Liver (tissue), 9 donors: ENCODE measurements around the gene NOPCHAP1. TPM values are rescaled to one million over a fixed set of nuclear protein-coding genes. Genes with fewer than 3 reads are reported as not detected.
"Not testable (repeated sequence)": the region's sequence is repeated elsewhere in the genome, so short reads cannot be mapped to it uniquely, and the experiment has no call there.

ENCODE experiments used
- DNase-seq: peaks from one replicate; pipeline ENCODE4 v3.0.0-alpha.2; 2017; ENCODE audit warnings: low spot score
- H3K27ac ChIP-seq, 2 donors: one replicate each; pipeline ENCODE4 v1.7.0; 2013; ENCODE audit warnings: inconsistent platforms in 2 of 2, low read length in 2 of 2, control low read depth in 1 of 2, low read depth in 1 of 2, mild to moderate bottlenecking in 1 of 2
- H3K27me3 ChIP-seq, 4 donors: one replicate each; pipeline versions ENCODE4 v1.6.1 to v1.7.0; 2013; ENCODE audit warnings: low read length in 3 of 4, inconsistent platforms in 1 of 4, mild to moderate bottlenecking in 1 of 4, moderate library complexity in 1 of 4; ENCODE audit not compliant: control insufficient read depth in 4 of 4, insufficient read depth in 4 of 4
- H3K36me3 ChIP-seq, 4 donors: one replicate each; pipeline versions ENCODE4 v1.6.1 to v1.7.0; 2013; ENCODE audit warnings: low read length in 3 of 4, mild to moderate bottlenecking in 3 of 4, low read depth in 1 of 4, moderate library complexity in 1 of 4; ENCODE audit not compliant: control insufficient read depth in 4 of 4, insufficient read depth in 3 of 4
- H3K4me1 ChIP-seq, 4 donors: one replicate each; pipeline versions ENCODE4 v1.6.1 to v1.7.0; 2013; ENCODE audit warnings: low read length in 3 of 4, mild to moderate bottlenecking in 3 of 4, moderate library complexity in 1 of 4; ENCODE audit not compliant: control insufficient read depth in 4 of 4, insufficient read depth in 4 of 4
- H3K4me3 ChIP-seq, 3 donors: one replicate each; pipeline versions ENCODE4 v1.6.1 to v1.7.0; 2013; ENCODE audit warnings: low read length in 3 of 3, control low read depth in 1 of 3, low read depth in 1 of 3, mild to moderate bottlenecking in 1 of 3
- H3K9ac ChIP-seq, 2 donors: one replicate each; pipeline ENCODE4 v1.7.0; 2013; ENCODE audit warnings: low read length in 2 of 2, mild to moderate bottlenecking in 2 of 2, moderate library complexity in 2 of 2, control low read depth in 1 of 2, low read depth in 1 of 2
- H3K9me3 ChIP-seq, 4 donors: one replicate each; pipeline versions ENCODE4 v1.6.1 to v1.7.0; 2013; ENCODE audit warnings: low read length in 3 of 4; ENCODE audit not compliant: control insufficient read depth in 4 of 4
- EGR1 ChIP-seq, 2 donors: IDR thresholded peaks; 2 replicates each; pipeline ENCODE4 v1.6.1; 2016 to 2018; ENCODE audit warnings: antibody characterized with exemption in 2 of 2, low read depth in 2 of 2
- FOXA2 ChIP-seq: IDR thresholded peaks from 2 replicates; pipeline ENCODE4 v1.6.1; 2016; ENCODE audit warnings: antibody characterized with exemption
- GABPA ChIP-seq, 2 donors: IDR thresholded peaks in 1 of 2; conservative IDR thresholded peaks in 1 of 2; 2 replicates each; pipeline ENCODE4 v1.6.1; 2016; ENCODE audit warnings: antibody characterized with exemption in 2 of 2, mild to moderate bottlenecking in 1 of 2, moderate library complexity in 1 of 2
- HNF4A ChIP-seq, 2 donors: conservative IDR thresholded peaks; 2 replicates each; pipeline ENCODE4 v1.6.1; 2016; ENCODE audit warnings: antibody characterized with exemption in 2 of 2, mild to moderate bottlenecking in 2 of 2
- HNF4G ChIP-seq: IDR thresholded peaks from 2 replicates; pipeline ENCODE4 v1.6.1; 2016; ENCODE audit warnings: antibody characterized with exemption
- JUND ChIP-seq, 2 donors: IDR thresholded peaks; 2 replicates each; pipeline ENCODE4 v1.6.1; 2016; ENCODE audit warnings: antibody characterized with exemption in 2 of 2
- NR2F2 ChIP-seq: IDR thresholded peaks from 2 replicates; pipeline ENCODE4 v1.6.1; 2016; ENCODE audit warnings: antibody characterized with exemption
- RAD21 ChIP-seq, 2 donors: IDR thresholded peaks; 2 replicates each; pipeline ENCODE4 v1.6.1; 2016; ENCODE audit warnings: antibody characterized with exemption in 2 of 2, mild to moderate bottlenecking in 2 of 2
- RXRA ChIP-seq, 2 donors: IDR thresholded peaks; 2 replicates each; pipeline ENCODE4 v1.6.1; 2017 to 2018; ENCODE audit warnings: antibody characterized with exemption in 2 of 2, mild to moderate bottlenecking in 1 of 2
- SP1 ChIP-seq: IDR thresholded peaks from 2 replicates; pipeline ENCODE4 v1.6.1; 2018; ENCODE audit warnings: antibody characterized with exemption, mild to moderate bottlenecking
- TAF1 ChIP-seq: conservative IDR thresholded peaks from 2 replicates; pipeline ENCODE4 v1.6.1; 2016; ENCODE audit warnings: antibody characterized with exemption, mild to moderate bottlenecking
- YY1 ChIP-seq: IDR thresholded peaks from 2 replicates; pipeline ENCODE4 v1.6.1; 2016; ENCODE audit warnings: antibody characterized with exemption, mild to moderate bottlenecking
- WGBS: extraction: QIAGEN DNeasy Blood & Tissue Kit; methylation state at CpG from one replicate; pipeline ENCODE4 v1.1.7; 2013; 5-methylcytosine and 5-hydroxymethylcytosine counted together
- polyA plus RNA-seq, 2 donors: library from polyadenylated mRNA; stranded (reverse) in 1 of 2; unstranded in 1 of 2; fragments of 200-250 nt in 1 of 2; fragments of >200 nt in 1 of 2; fragmentation: Nextera tagmentation in 1 of 2; extraction: Ambion mirVana in 1 of 2; gene quantifications; one replicate each; pipeline versions ENCODE4 v1.2.1 to v1.2.3, GENCODE V29; 2013 to 2015
- total RNA-seq, 2 donors: library from RNA; depleted of rRNA; stranded (reverse); fragments of >200 nt; gene quantifications; one replicate each; pipeline ENCODE4 v1.2.3, GENCODE V29; 2014
- TF ChIP-seq, protein P1 (sequence below): IDR thresholded peaks from 2 replicates; pipeline ENCODE4 v1.6.1; 2016; ENCODE audit warnings: antibody characterized with exemption
- TF ChIP-seq, protein P2 (sequence below): IDR thresholded peaks from 2 replicates; pipeline ENCODE4 v1.6.1; 2016; ENCODE audit warnings: antibody characterized with exemption, mild to moderate bottlenecking
- TF ChIP-seq, protein P3 (sequence below): IDR thresholded peaks from 2 replicates; pipeline ENCODE4 v1.6.1; 2016; ENCODE audit warnings: antibody characterized with exemption
- TF ChIP-seq, protein P4 (sequence below): IDR thresholded peaks from 2 replicates; pipeline ENCODE4 v1.6.1; 2016; ENCODE audit warnings: antibody characterized with exemption
- donor health status: healthy.
- donor health status: healthy.
- donor health status: healthy.
- donor health status: healthy.
- donor health status: healthy.

Gene NOPCHAP1
- total and polyA plus RNA-seq, 4 donors = 2.1 to 18.6 (median 3.5) TPM

DNA sequence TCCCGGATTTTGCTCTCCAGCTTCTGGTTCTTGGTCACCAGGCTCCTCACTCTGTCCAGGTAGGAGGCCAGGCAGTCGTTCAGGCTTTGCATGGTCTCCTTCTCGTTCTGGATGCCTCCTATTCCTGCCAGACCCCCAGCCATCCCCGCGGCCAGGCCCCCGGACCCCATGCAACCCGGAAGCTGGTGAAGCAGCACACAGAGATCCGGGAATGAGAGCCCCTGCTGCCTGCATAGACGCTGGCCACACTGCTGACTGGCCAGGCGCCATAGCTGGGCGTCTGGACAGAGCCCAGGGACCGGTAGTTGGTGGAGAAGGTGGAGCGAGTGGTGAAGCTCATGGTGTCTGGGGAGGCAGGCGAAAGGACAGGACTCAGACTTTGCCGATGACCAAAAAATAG is 8.4 kb upstream of the NOPCHAP1 start:
- H3K4me3 ChIP-seq, H3K36me3 ChIP-seq, H3K9me3 ChIP-seq, H3K27ac ChIP-seq, H3K9ac ChIP-seq, H3K4me1 ChIP-seq, DNase-seq, H3K27me3 ChIP-seq: not testable (repeated sequence)
- 92% methylated on average over 15 of the region's 15 CpGs for WGBS

DNA sequence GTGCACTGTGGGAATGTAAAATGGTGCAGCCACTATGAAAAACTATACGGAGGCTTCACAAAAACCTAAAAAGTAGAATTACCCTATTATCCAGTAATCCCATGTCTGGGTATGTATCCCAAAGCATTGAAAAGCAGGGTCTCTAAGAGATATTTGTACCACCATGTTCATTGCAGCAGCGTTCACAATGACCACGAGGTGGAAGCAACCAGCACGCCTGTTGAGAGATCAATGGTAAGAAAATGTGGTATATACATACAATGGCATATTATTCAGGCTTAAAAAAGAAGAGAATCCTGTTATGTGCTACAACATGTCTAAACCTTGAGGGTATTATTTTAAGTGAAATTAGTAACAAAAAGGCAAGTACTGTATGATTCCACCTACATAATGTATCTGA is 910 bp upstream of the NOPCHAP1 start:
- peaks cover 0 to 8% (median 2%) of the 10 kb centered on the region in 4 donors for H3K36me3 ChIP-seq
- TF ChIP-seq RAD21 (IDR thresholded peaks at IDR 0.05) (no peak), SP1 (no peak), RXRA (IDR thresholded peaks at IDR 0.05) (no peak), GABPA (IDR thresholded peaks at IDR 0.05 in 1 of 2, conservative IDR thresholded peaks at IDR 0.05 in 1 of 2) (no peak)
- TF ChIP-seq, protein P1, sequence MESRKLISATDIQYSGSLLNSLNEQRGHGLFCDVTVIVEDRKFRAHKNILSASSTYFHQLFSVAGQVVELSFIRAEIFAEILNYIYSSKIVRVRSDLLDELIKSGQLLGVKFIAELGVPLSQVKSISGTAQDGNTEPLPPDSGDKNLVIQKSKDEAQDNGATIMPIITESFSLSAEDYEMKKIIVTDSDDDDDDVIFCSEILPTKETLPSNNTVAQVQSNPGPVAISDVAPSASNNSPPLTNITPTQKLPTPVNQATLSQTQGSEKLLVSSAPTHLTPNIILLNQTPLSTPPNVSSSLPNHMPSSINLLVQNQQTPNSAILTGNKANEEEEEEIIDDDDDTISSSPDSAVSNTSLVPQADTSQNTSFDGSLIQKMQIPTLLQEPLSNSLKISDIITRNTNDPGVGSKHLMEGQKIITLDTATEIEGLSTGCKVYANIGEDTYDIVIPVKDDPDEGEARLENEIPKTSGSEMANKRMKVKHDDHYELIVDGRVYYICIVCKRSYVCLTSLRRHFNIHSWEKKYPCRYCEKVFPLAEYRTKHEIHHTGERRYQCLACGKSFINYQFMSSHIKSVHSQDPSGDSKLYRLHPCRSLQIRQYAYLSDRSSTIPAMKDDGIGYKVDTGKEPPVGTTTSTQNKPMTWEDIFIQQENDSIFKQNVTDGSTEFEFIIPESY = no peak
- TF ChIP-seq, protein P2, sequence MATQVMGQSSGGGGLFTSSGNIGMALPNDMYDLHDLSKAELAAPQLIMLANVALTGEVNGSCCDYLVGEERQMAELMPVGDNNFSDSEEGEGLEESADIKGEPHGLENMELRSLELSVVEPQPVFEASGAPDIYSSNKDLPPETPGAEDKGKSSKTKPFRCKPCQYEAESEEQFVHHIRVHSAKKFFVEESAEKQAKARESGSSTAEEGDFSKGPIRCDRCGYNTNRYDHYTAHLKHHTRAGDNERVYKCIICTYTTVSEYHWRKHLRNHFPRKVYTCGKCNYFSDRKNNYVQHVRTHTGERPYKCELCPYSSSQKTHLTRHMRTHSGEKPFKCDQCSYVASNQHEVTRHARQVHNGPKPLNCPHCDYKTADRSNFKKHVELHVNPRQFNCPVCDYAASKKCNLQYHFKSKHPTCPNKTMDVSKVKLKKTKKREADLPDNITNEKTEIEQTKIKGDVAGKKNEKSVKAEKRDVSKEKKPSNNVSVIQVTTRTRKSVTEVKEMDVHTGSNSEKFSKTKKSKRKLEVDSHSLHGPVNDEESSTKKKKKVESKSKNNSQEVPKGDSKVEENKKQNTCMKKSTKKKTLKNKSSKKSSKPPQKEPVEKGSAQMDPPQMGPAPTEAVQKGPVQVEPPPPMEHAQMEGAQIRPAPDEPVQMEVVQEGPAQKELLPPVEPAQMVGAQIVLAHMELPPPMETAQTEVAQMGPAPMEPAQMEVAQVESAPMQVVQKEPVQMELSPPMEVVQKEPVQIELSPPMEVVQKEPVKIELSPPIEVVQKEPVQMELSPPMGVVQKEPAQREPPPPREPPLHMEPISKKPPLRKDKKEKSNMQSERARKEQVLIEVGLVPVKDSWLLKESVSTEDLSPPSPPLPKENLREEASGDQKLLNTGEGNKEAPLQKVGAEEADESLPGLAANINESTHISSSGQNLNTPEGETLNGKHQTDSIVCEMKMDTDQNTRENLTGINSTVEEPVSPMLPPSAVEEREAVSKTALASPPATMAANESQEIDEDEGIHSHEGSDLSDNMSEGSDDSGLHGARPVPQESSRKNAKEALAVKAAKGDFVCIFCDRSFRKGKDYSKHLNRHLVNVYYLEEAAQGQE = no peak
- 89% methylated on average over 4 of the region's 4 CpGs for WGBS
- no peak for DNase-seq
- H3K4me3 ChIP-seq = no peak overlapping the region
- no peak overlapping the region for H3K9ac ChIP-seq
- peaks cover 3 to 22% (median 13%) of the 10 kb centered on the region in 4 donors for H3K4me1 ChIP-seq
- no peaks in the 10 kb centered on the region for H3K27me3 ChIP-seq
- H3K27ac ChIP-seq = no peak overlapping the region
- no peaks in the 10 kb centered on the region for H3K9me3 ChIP-seq

DNA sequence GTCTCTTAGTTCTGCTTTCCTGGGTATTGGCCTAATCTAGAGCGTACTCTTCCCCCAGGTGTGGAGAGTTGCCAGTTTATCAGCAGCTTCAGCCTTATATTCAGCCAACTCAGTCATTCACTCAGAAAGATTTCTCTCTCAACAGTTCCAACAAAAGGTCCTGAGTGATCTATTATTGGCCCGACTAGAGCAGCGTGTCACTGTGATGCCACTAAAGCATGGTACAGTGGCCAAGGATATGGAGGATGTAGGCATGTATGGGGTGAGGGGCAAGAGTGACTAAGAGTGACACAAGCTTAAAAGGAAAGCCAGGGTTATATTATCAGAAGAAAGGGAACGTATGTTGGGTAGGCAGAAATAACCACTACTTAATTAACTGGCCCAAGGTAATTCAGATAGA is 4.8 kb downstream of the NOPCHAP1 start:
- WGBS = 95% methylated on average over 4 of the region's 4 CpGs
- Histone ChIP-seq H3K27me3 (no peaks in the 10 kb centered on the region), H3K4me1 (peaks cover 0 to 17% (median 13%) of the 10 kb centered on the region in 4 donors), H3K4me3 (no peak overlapping the region), H3K9me3 (no peaks in the 10 kb centered on the region), H3K27ac (no peak overlapping the region), H3K36me3 (peaks cover 1 to 28% (median 24%) of the 10 kb centered on the region in 4 donors), H3K9ac (no peak overlapping the region)
- no peak for DNase-seq
- TF ChIP-seq JUND (IDR thresholded peaks at IDR 0.05) = no peak
- TF ChIP-seq EGR1 (IDR thresholded peaks at IDR 0.05; ENCODE audit: low read depth in 2 of 2) = no peak
- TF ChIP-seq RAD21 (IDR thresholded peaks at IDR 0.05) = no peak
- TF ChIP-seq, protein P1 = no peak
- TF ChIP-seq GABPA (IDR thresholded peaks at IDR 0.05 in 1 of 2, conservative IDR thresholded peaks at IDR 0.05 in 1 of 2) = no peak
- TF ChIP-seq RXRA (IDR thresholded peaks at IDR 0.05) = no peak
- no peak for TF ChIP-seq NR2F2
- TF ChIP-seq, protein P3, sequence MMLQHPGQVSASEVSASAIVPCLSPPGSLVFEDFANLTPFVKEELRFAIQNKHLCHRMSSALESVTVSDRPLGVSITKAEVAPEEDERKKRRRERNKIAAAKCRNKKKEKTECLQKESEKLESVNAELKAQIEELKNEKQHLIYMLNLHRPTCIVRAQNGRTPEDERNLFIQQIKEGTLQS = no peak
- TF ChIP-seq FOXA2 = no peak
- no peak for TF ChIP-seq HNF4A (conservative IDR thresholded peaks at IDR 0.05)
- TF ChIP-seq, protein P4, sequence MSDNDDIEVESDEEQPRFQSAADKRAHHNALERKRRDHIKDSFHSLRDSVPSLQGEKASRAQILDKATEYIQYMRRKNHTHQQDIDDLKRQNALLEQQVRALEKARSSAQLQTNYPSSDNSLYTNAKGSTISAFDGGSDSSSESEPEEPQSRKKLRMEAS = no peak
- TF ChIP-seq HNF4G = no peak
- TF ChIP-seq SP1 = no peak
- TF ChIP-seq, protein P2 = no peak
- TF ChIP-seq YY1 = no peak
- TF ChIP-seq TAF1 = no peak
